NT2/D1 (cell line): ENCODE results near the gene TBC1D3C.
"Not testable (repeated sequence)": the region's sequence is repeated elsewhere in the genome, so short reads cannot be mapped to it uniquely, and the experiment has no call there.

Experiments used
- YY1 ChIP-seq: IDR thresholded peaks from 2 replicates; pipeline ENCODE4 v1.6.1; 2011; ENCODE audit not compliant: insufficient read length, insufficient read depth
- ZNF274 ChIP-seq: IDR thresholded peaks from 2 replicates; pipeline ENCODE4 v1.6.1; 2011; ENCODE audit warnings: mild to moderate bottlenecking, low read depth, low read length

- not testable (repeated sequence) for TF ChIP-seq YY1, ZNF274
Observed at GRCh38 chr17:38088120-38088519, 19.7 kb upstream of the TBC1D3C start.
